Neural cell (in vitro differentiated cells): ENCODE measurements around the gene MEDAG. TPM values are rescaled to one million over a fixed set of nuclear protein-coding genes. Genes with fewer than 3 reads are reported as not detected.

ENCODE experiments used
- H2AFZ ChIP-seq: fragments of 200-600, 300-800 bp; sonication (generic), shearing (Covaris generic); 2 replicates; pipeline ENCODE4 v1.6.0; 2014; ENCODE audit warnings: low read depth, mild to moderate bottlenecking, antibody characterized with exemption, low read length, moderate library complexity
- H3F3A ChIP-seq: fragments of 200-600 bp; shearing (Covaris generic); 2 replicates; pipeline ENCODE4 v1.6.1; 2016; ENCODE audit warnings: mild to moderate bottlenecking, moderate library complexity, mixed read lengths, antibody characterized with exemption, low read length; ENCODE audit not compliant: insufficient read depth, poor library complexity, severe bottlenecking
- H3K27ac ChIP-seq: fragments of 200-600, 300-800 bp; sonication (generic), shearing (Covaris generic); 2 replicates; pipeline ENCODE4 v1.5.1; 2014; ENCODE audit warnings: mild to moderate bottlenecking, low read length, moderate library complexity
- H3K27me3 ChIP-seq: fragments of 300-800, 200-600 bp; sonication (generic), shearing (Covaris generic); 2 replicates; pipeline ENCODE4 v1.6.0; 2014; ENCODE audit warnings: mild to moderate bottlenecking, low read depth, low read length, moderate library complexity; ENCODE audit not compliant: insufficient read depth
- H3K36me3 ChIP-seq: fragments of 300-800, 200-600 bp; sonication (generic), shearing (Covaris generic); 2 replicates; pipeline ENCODE4 v1.5.1; 2014; ENCODE audit warnings: mild to moderate bottlenecking, antibody characterized with exemption, low read length, moderate library complexity; ENCODE audit not compliant: insufficient read depth
- H3K4me2 ChIP-seq: fragments of 300-800, 200-600 bp; sonication (generic), shearing (Covaris generic); 2 replicates; pipeline ENCODE4 v1.6.0; 2014; ENCODE audit warnings: mild to moderate bottlenecking, low read length
- H3K4me3 ChIP-seq: fragments of 300-800, 200-600 bp; sonication (generic), shearing (Covaris generic); 2 replicates; pipeline ENCODE4 v1.5.1; 2014; ENCODE audit warnings: mild to moderate bottlenecking, low read length, moderate library complexity
- H3K79me2 ChIP-seq: fragments of 200-600 bp; shearing (Covaris generic); replicated peaks from 2 replicates; pipeline ENCODE4 v1.6.0; 2014; ENCODE audit warnings: mild to moderate bottlenecking, low read length, moderate library complexity; ENCODE audit not compliant: insufficient read depth
- H3K9ac ChIP-seq: fragments of 300-800, 200-600 bp; sonication (generic), shearing (Covaris generic); 2 replicates; pipeline ENCODE4 v1.6.1; 2016; ENCODE audit warnings: mild to moderate bottlenecking, low read length, mixed read lengths
- H3K9me2 ChIP-seq: fragments of 200-600 bp; shearing (Covaris generic); 2 replicates; pipeline ENCODE4 v1.6.1; 2016; ENCODE audit warnings: mild to moderate bottlenecking, low read length, mixed read lengths; ENCODE audit not compliant: insufficient read depth
- H3K9me3 ChIP-seq: fragments of 200-600, 300-800 bp; sonication (generic), shearing (Covaris generic); 2 replicates; pipeline ENCODE4 v1.6.1; 2016; ENCODE audit warnings: mild to moderate bottlenecking, mixed run types, low read length, moderate library complexity, mixed read lengths
- H4K20me1 ChIP-seq: fragments of 200-600 bp; shearing (Covaris generic); 2 replicates; pipeline ENCODE4 v1.6.1; 2016; ENCODE audit warnings: mild to moderate bottlenecking, mixed run types; ENCODE audit not compliant: insufficient read depth
- EP300 ChIP-seq: fragments of 450-650 bp; conservative IDR thresholded peaks from 2 replicates; pipeline ENCODE4 v1.6.1; 2014; ENCODE audit warnings: antibody characterized with exemption, mild to moderate bottlenecking, moderate library complexity; ENCODE audit not compliant: poor library complexity, severe bottlenecking
- EZH2 ChIP-seq: fragments of 200-600, 300-800 bp; shearing (Covaris generic), sonication (generic); IDR thresholded peaks from 2 replicates; pipeline ENCODE4 v1.6.1; 2014; ENCODE audit warnings: antibody characterized with exemption, low read length, borderline replicate concordance, mild to moderate bottlenecking; ENCODE audit not compliant: insufficient read depth, poor library complexity, severe bottlenecking
- MXI1 ChIP-seq: fragments of 450-650 bp; conservative IDR thresholded peaks from 2 replicates; pipeline ENCODE4 v1.6.1; 2014; ENCODE audit warnings: antibody characterized with exemption, mild to moderate bottlenecking; ENCODE audit not compliant: poor library complexity, severe bottlenecking
- POLR2AphosphoS5 ChIP-seq: IDR thresholded peaks from 2 replicates; pipeline ENCODE4 v1.6.1; 2012
- RAD21 ChIP-seq: fragments of 450-650 bp; conservative IDR thresholded peaks from 2 replicates; pipeline ENCODE4 v1.6.1; 2014; ENCODE audit warnings: antibody characterized with exemption, mild to moderate bottlenecking, moderate library complexity
- SMC3 ChIP-seq: fragments of 450-650 bp; conservative IDR thresholded peaks from 2 replicates; pipeline ENCODE4 v1.6.1; 2014; ENCODE audit warnings: antibody characterized with exemption, mild to moderate bottlenecking, moderate library complexity; ENCODE audit not compliant: poor library complexity
- TAF1 ChIP-seq: IDR thresholded peaks from 2 replicates; pipeline ENCODE4 v1.6.1; 2012; ENCODE audit warnings: low read depth
- polyA plus RNA-seq: library from polyadenylated mRNA; depleted of rRNA; stranded (reverse); fragments of >200 nt; gene quantifications from 2 replicates; pipeline ENCODE4 v1.2.3, GENCODE V29; 2014
- TF ChIP-seq, protein P1 (sequence below): fragments of 450-650 bp; IDR thresholded peaks from 2 replicates; pipeline ENCODE4 v1.5.1; 2014; ENCODE audit warnings: antibody characterized with exemption, mild to moderate bottlenecking, moderate library complexity; ENCODE audit not compliant: poor library complexity, severe bottlenecking
- TF ChIP-seq, protein P2 (sequence below): IDR thresholded peaks from 2 replicates; pipeline ENCODE4 v1.6.1; 2012; ENCODE audit warnings: borderline replicate concordance

MEDAG gene
- polyA plus RNA-seq, 1 donor from 2014 or later = not detected

DNA sequence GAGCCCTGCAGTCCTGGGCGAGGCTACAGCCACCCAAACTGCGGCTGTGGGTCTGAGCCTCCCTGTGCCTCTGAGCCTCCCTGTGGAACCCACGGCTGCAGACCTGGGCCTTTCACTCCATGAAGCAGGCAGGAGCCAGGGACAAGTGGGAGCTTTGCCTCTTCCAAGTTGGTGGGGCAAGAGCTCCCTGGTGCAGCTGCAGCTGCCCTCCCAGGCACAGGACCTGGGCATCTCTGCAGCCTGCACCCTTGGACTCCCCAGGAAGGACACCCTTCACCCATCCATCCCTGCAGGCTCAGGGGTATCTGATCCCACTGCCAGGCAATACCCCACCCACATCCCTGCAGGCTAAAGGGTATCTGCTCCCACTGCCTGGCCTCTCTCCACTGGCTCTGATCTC is 28.7 kb downstream of the MEDAG start:
- H3K4me3 ChIP-seq = no peak overlapping the region
- H3K27ac ChIP-seq = no peak overlapping the region
- no peaks in the 10 kb centered on the region for H4K20me1 ChIP-seq
- TF ChIP-seq POLR2AphosphoS5 (no peak), EZH2 (no peak), MXI1 (no peak), SMC3 (no peak), TAF1 (no peak)
- TF ChIP-seq, protein P1, sequence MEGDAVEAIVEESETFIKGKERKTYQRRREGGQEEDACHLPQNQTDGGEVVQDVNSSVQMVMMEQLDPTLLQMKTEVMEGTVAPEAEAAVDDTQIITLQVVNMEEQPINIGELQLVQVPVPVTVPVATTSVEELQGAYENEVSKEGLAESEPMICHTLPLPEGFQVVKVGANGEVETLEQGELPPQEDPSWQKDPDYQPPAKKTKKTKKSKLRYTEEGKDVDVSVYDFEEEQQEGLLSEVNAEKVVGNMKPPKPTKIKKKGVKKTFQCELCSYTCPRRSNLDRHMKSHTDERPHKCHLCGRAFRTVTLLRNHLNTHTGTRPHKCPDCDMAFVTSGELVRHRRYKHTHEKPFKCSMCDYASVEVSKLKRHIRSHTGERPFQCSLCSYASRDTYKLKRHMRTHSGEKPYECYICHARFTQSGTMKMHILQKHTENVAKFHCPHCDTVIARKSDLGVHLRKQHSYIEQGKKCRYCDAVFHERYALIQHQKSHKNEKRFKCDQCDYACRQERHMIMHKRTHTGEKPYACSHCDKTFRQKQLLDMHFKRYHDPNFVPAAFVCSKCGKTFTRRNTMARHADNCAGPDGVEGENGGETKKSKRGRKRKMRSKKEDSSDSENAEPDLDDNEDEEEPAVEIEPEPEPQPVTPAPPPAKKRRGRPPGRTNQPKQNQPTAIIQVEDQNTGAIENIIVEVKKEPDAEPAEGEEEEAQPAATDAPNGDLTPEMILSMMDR = no peak
- TF ChIP-seq, protein P2, sequence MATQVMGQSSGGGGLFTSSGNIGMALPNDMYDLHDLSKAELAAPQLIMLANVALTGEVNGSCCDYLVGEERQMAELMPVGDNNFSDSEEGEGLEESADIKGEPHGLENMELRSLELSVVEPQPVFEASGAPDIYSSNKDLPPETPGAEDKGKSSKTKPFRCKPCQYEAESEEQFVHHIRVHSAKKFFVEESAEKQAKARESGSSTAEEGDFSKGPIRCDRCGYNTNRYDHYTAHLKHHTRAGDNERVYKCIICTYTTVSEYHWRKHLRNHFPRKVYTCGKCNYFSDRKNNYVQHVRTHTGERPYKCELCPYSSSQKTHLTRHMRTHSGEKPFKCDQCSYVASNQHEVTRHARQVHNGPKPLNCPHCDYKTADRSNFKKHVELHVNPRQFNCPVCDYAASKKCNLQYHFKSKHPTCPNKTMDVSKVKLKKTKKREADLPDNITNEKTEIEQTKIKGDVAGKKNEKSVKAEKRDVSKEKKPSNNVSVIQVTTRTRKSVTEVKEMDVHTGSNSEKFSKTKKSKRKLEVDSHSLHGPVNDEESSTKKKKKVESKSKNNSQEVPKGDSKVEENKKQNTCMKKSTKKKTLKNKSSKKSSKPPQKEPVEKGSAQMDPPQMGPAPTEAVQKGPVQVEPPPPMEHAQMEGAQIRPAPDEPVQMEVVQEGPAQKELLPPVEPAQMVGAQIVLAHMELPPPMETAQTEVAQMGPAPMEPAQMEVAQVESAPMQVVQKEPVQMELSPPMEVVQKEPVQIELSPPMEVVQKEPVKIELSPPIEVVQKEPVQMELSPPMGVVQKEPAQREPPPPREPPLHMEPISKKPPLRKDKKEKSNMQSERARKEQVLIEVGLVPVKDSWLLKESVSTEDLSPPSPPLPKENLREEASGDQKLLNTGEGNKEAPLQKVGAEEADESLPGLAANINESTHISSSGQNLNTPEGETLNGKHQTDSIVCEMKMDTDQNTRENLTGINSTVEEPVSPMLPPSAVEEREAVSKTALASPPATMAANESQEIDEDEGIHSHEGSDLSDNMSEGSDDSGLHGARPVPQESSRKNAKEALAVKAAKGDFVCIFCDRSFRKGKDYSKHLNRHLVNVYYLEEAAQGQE = no peak
- H3K27me3 ChIP-seq = no peaks in the 10 kb centered on the region
- no peaks in the 10 kb centered on the region for H3K79me2 ChIP-seq
- no peaks in the 10 kb centered on the region for H3K9me2 ChIP-seq
- no peak overlapping the region for H3K9ac ChIP-seq
- no peak overlapping the region for H3K4me2 ChIP-seq
- no peaks in the 10 kb centered on the region for H3F3A ChIP-seq
- no peaks in the 10 kb centered on the region for H3K9me3 ChIP-seq
- no peak overlapping the region for H2AFZ ChIP-seq
- H3K36me3 ChIP-seq = no peaks in the 10 kb centered on the region

DNA sequence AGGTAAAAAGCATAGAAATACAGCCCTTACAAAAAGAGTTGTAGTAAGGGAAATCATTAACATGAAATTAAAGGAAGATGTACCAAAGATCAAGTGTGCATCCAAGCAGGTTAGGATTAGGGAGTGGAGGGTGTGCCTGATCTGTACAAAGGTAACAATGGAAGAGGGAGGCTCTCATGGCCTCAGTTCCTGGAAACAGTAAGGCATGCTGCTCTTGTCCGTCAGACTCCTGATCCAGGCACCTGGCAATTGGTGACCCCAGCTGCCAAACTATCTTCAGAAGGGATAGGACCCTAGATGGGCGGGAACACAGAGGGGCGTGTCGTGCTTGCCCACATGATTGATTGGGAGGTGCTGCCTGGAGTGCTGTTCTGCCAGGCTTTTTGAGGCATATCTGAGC is 30.9 kb downstream of the MEDAG start:
- TF ChIP-seq EZH2 (no peak), MXI1 (no peak)
- Histone ChIP-seq H3K27ac (no peak overlapping the region), H3K36me3 (no peaks in the 10 kb centered on the region), H2AFZ (no peak overlapping the region), H3K4me2 (no peak overlapping the region), H3K9me2 (no peaks in the 10 kb centered on the region), H3K9ac (no peak overlapping the region), H3K27me3 (no peaks in the 10 kb centered on the region), H4K20me1 (no peaks in the 10 kb centered on the region), H3K79me2 (no peaks in the 10 kb centered on the region), H3K9me3 (no peaks in the 10 kb centered on the region), H3F3A (no peaks in the 10 kb centered on the region), H3K4me3 (no peak overlapping the region)

DNA sequence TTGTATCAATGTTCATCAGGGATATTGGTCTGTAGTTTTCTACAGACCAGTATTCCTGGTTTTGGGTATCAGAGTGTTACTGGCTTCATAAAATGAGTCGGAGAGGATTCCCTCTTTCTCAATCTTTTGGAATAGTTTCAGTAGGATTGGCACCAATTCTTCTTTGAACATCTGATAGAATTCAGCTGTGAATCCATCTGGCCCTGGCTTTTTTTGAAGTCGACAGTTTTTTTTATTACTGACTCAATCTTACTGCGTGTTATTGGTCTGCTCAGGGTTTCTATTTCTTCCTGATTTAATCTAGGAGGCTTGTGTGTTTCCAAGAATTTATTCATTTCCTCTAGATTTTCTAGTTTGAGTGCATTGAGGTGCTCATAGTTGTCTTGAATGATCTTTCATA is 37.8 kb downstream of the MEDAG start:
- no peaks in the 10 kb centered on the region for H3K79me2 ChIP-seq
- H3K9me2 ChIP-seq = no peaks in the 10 kb centered on the region
- TF ChIP-seq SMC3 = no peak
- no peak for TF ChIP-seq POLR2AphosphoS5
- TF ChIP-seq, protein P2 = no peak
- TF ChIP-seq EP300 = no peak
- TF ChIP-seq, protein P1 = no peak
- TF ChIP-seq RAD21 = no peak
- no peak for TF ChIP-seq MXI1
- TF ChIP-seq EZH2 = no peak
- TF ChIP-seq TAF1 = no peak
- no peak overlapping the region for H3K9ac ChIP-seq
- no peaks in the 10 kb centered on the region for H4K20me1 ChIP-seq
- H3F3A ChIP-seq = no peaks in the 10 kb centered on the region
- no peak overlapping the region for H3K4me2 ChIP-seq
- H3K27ac ChIP-seq = no peak overlapping the region
- no peaks in the 10 kb centered on the region for H3K27me3 ChIP-seq
- no peaks in the 10 kb centered on the region for H3K36me3 ChIP-seq
- H3K9me3 ChIP-seq = no peaks in the 10 kb centered on the region
- H2AFZ ChIP-seq = no peak overlapping the region
- no peak overlapping the region for H3K4me3 ChIP-seq
